ENCODE measurements around the gene PPA1.
"Not testable (repeated sequence)": the region's sequence is repeated elsewhere in the genome, so short reads cannot be mapped to it uniquely, and the experiment has no call there.

The PPA1 gene

DNA sequence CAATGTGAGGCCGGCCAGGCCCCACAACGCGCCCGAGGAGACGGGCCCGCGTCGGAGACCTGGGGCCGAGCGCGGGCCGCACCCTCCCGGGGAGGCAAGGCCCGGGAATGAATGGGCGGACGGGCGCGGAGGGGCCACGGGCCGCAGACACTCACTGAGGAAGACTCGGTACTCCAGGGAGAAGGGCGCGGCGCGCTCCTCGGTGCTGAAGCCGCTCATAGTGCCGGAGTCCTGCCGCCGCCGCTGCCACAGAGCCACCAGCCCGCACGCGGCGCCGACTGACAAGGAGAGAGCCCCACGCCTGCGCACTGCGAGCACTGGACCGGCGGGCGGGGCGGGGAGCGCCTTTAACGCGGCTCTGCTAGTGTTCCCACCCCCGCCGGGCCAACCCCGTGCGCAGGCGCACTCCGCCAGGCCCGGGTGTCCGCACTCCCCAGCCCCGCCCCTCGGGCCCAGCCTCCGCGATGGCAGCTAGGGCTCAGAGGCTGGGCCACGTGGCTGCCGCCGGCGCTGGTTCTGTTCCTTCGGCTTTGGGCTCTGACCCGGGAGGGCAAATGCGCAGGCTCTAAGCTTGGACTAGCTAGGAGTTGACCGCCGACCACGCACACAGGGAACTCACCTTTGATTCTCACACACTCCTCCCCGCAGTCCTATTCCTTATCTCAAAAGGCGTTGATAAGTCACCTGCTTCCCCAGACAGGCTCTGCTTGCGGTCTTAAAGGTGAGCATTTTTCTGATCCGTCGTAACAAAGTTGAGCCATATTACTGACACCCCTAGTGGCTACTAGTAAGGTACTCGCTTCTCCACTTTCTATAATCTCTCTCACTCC, at the start of gene PPA1:
Gene PPA1, minus strand, starts transcription at position 321 of the 830 bp plus-strand sequence. Its CDS starts 102 bp downstream, at position 219.
- peak; percentile 89 to 91 for DNase-seq

DNA sequence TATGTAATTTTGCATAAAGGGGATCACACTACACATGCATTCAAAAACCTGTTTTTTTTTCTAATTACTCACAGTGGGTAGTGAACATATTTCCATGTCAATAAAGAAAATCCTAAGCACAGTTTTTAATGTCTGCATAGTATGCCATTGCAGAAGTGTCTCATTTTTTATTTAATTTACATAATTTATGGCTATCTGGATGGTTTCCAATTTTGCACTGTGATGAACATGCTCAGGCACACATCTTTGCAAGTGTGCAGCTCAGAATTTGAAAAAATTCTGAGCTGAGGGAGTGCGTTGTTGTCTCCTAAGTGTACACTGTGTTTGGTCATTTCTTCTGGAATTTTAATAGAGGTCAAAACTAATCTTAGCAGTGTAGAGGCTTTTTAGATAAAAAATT, 48.4 kb upstream of the PPA1 start:
- no peak for DNase-seq

- DNase-seq: no peak
Measured at GRCh38 chr10:70280099-70280498, 46.9 kb upstream of the PPA1 start.

- peak; percentile 13 to 26 for DNase-seq
Measured at GRCh38 chr10:70277396-70278030, 44.3 kb upstream of the PPA1 start.

DNA sequence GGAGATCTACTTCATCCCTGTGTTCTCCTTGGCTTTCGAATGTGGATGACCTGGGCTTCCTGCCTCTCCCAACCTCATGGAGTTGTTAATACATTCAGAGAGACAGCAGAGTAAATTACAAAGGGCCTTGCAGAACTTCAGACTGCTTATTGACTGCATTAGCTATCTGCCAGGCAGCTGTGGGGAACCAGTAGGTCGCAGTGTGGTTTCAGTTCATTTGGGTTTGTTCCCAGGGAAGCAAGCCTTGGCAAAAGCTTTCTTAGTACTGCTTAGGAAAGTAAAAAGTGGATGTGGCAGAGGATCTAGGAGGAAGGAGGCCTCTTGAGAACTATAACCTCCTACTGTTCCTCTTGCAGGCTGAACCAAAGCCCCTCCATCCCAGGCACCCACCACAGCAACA, 41.4 kb upstream of the PPA1 start:
- no peak for DNase-seq

DNA sequence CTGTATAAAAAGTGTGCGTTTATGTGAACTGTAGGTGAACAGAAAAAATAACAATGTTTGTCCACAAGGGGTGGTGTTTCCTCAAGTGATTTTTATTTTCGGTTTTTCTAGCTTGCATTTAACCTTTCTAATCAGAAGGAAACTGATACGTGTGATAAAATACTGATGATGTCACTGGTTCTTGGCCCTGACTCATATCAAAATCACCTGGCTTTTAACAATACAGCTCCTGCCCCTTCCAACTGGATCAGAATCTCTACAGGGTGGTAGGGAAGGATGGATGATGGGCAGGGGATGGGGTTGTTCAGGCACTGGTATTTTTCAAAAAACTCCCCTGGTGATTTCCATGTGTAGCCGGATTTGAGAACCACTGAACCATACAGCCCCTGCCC, 39.7 kb upstream of the PPA1 start:
- no peak for DNase-seq

DNA sequence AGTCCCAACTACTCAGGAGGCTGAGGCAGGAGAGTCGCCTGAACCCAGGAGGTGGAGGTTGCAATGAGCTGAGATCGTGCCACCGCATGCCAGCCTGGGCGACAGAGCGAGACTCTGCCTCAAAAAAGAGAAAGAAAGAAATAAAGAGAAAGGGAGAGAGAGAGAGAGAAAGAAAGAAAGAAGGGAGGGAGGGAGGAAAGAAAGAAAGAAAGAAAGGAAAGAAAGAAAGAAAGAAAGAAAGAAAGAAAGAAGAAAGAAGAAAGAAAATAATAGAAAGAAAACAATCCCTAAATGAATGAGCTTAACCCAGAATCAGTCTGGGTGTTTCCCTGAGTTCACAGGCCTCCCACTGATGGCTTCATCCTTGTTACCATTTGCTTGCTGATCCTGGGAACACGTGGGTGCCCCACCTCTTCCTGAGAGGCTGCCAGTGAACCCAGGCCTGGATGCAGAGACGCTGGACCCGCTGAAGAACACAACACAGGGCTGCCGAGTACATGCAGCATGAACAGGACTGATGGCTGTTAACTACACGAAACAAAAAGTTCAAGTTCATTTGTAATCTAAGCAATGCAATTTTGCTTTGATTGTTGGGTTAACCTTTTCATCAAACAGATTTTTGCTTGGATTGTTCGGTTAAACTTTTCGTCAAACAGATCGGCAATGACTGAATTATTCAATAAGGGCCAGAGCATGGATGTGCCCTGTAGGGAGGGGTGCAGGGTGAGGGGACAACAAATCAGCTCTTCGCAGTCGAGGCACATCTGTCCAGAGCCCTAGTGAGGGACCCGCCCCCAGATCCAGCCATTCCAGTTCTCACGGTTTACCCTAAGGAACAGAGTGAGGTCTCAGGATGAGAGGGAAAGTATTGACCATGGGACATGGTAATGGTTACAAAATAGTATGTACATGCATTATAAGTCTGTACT, 39.0 kb upstream of the PPA1 start:
- DNase-seq: no peak

DNA sequence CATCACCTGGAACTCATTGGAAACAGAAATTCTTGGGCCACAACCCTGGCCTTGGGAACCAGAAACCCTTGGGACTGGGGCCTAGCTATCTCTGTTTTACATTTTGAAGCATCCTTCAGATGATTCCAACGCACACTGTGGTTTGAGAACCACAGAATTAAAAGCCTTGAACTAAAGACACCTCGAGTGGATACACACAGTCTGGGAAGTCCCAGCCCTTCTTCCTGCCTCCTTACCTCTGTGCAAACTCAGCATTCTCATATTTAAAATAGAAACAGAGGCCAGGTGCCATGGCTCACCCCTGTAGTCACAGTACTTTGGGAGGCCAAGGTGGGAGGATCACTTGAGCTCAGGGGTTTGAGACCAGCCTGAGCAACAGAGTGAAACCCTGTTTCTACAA, 37.7 kb upstream of the PPA1 start:
- DNase-seq: no peak

DNA sequence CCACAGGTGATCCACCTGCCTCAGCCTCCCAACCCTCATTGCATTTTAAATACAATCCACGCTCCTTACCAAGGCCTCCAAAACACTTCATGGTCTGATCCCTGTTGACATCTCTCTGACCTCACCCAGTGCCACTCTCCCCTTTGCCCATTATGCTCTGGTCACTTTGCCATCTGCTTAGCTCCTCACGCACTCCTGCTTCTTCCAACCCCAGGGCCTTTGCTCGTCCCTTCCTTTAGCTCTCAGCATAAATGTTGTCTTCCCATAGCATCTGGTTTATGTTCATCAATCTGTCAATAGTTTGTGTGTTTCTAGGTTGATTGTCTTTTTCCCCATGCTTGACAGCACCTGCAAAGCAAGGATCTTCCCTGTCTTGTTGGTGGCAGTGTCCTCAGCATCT, 36.5 kb upstream of the PPA1 start:
- no peak for DNase-seq

GRCh38 chr10:70268376-70268775, 35.1 kb upstream of the PPA1 start:
- no peak for DNase-seq

DNA sequence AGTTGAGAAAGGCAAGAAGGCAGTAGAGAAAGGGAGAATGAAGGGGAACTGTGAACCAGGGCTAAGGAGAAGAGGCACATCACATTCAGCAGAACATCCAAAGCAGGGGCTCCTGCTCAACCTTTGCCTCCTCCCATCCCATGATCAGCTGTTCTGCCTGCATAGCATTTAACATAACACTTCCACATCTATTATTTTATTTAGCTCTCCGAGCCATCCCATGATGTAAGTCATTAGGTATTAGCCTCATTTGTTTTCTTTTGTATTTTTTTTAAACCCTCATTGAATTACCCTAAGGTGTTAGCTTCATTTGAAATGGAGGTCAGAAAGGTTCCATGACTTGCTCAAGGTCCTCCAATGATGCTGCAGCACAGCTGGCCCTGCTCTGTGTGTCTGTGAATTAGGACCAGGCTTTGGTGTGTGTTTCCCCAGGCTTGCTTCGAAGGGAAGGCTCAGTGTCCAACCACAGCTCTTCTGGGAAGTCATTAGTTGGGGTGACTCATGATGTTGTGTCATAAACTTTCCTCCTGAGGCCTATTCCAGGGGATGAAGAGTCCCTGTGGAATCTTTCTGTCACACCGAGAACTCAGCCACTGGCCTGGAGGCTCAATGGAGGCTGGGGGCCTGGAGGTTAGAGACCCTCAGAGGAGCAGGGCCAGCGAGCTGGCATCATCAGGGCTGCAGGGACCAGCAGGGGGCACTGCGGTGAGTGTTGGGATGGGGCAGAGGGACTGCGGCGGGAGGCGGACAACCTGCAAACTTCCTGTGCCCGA, 34.1 kb upstream of the PPA1 start:
- no peak for DNase-seq

GRCh38 chr10:70266701-70267100, 33.5 kb upstream of the PPA1 start:
- no peak for DNase-seq

- no peak for DNase-seq
Measured at GRCh38 chr10:70266056-70266455, 32.8 kb upstream of the PPA1 start.

DNA sequence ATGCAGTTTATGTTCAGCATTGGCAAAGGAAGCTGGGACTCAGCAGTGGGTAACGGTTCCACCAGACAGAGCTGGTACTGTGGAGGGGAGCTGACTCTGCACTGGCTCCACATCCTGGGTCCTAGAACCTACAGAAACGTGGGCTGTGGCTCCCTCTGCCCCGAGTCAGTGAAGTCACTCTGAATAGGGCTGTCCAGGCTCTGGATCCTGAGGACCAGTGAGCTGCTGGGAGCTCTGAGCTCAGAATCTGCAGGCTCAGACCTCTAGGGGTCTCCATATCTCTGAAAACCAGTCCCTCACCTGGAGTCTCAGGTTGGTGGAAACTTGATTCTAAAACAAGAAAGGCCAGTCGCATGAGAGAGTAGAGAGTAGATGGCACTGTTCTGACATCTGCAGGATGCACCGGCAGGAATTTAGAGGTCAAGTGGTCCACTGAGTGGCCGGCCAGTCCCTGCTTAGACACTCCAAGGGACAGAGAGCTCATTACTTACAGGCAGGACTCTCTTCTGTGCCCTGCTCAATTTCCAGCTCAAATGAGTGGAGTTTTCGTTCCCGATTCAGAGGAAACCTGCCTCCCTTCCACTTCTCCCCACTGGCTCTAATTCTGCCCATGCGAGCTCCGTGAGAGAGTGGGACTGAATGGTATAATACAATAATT, 31.9 kb upstream of the PPA1 start:
- DNase-seq: no peak

DNA sequence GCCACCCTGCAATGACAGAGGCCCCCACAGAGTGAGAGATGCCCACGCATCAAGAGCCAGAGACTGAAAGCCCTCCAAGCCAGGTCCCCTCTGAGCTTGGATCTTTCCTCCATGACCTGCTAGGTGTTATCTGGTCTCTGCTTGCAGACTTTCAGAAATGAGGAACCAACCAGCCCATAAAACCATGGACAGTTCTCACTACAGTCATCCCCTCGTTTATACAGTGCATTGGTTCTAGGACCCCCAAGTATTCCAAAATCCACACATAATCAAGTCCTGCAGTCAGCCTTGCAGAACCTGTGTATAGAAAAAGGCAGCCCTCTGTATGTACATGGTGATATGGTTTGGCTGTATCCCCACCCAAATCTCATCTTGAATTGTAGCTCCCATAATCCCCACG, 27.5 kb upstream of the PPA1 start:
- DNase-seq: no peak

DNA sequence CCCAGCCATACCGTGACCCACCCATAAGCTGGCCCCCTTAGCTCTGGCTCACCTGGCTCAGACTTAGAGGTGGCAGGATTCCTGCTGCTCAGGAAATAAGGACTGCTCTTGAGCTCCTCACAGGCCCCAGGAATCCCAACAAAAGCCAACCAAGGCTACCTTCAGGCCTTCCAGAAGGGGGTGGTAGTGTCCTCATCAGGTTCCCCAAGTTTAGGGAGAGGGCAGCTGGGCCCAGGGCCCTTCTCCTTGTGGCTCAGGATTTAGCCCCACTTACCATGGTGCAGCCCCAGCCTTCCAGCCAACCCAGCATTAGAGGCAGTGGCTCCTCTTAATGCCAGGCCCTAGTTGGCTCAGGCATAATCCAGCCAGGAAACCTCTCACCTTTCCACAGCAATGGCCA, 27.0 kb upstream of the PPA1 start:
- DNase-seq: no peak

DNA sequence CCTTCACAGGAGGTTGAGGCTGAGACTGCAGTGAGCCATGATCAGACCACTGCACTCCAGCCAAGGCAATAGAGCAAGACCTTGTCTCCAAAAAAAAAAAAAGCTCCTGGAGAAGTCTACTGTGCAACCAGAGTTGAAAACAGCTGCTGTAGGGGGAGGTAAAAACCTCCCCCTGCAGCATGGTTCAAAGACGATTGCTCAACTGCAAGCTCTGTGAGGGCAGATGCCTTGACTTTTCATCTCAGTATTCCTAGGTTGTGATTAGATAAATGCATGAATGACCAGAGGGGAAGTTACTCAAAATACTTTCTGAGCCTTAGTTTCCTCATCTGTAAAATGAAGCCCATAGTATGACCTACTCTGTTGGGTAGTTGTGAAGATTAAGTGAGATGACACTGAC, 25.0 kb upstream of the PPA1 start:
- DNase-seq: no peak

- DNase-seq: not testable (repeated sequence)
Measured at GRCh38 chr10:70257816-70258215, 24.6 kb upstream of the PPA1 start.

DNA sequence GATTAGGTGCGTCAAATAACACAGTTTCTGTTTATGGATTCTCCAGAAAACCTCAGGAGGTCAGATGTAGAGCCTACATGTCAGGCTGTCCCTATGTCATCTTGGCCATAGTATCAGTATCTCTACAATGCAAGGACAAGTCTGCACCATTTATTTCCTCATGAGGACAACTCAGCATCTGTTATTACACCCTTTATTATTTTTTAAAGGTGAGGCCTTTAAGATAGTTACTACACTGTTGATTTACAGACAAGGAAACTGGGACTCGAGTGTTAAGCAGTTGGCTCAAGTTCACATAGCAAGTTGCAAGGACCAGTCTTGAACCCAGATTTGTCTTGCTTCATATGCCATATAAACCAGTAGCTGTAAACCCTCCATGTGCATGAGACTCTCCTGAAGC, 23.2 kb upstream of the PPA1 start:
- DNase-seq: no peak

DNA sequence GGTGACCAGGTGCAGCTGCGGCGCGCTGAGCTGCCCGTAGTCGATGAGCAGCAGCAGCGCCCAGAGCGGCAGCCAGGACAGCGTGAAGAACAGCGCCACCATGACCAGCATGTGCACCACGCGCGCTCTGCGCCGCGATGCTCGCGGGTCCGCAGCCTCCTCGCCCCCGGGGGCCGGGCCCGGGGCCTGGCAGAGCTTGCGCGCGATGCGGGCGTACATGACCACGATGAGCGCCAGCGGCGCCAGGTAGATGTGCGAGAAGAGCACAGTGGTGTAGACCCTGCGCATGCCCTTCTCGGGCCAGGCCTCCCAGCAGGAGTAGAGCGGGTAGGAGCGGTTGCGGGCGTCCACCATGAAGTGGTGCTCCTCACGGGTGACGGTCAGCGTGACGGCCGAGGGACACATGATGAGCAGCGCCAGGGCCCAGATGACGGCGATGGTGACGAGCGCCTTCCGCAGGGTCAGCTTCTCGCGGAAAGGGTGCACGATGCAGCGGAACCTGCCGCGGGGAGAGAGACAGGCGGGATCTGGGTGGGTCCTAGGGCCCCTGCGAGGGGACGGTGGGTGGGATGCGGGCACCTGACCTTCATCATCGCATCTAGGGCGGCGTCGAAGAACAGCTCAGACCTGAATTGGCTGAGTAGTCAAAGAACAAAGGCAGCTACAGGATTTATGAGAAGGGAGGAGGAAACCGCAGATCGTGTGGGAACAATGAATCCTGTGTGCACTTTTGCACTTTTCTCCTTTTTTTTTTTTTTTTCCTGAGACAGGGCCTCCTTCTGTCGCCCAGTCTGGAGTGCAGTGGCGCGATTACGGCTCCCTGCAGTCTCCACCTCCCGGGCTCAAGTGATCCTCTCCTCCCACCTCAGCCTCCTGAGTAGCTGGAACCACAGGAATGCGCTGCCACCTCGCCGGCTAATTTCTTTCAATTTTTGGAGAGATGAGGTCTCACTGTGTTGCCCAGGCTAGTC, 22.4 kb upstream of the PPA1 start:
- no peak for DNase-seq

DNA sequence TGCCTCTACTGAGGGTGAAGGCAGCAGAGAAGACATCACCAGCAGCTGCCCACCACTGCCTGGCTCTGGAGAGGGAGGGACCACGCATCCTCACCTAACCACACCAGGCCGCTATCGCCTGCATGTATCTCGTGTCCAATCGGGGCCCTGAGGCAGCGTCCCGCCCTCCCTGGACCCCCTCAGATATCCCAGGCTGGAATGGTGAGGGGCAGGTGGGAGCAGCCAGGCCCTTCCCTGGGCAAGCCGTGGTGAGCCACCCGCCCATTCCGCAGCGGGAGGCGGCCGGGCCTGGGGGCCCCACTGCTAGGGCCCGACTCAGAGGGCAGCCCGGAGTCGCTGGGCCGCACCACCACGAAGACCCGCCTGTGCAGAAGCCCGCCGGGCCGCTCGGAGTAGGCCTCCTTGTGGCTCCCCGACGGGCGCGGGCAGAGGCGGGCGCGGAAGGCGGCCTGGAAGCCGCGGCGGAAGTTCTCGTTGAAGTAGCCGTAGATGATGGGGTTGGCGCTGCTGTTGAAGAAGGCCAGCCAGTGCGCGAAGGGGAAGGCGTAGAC, 21.6 kb upstream of the PPA1 start:
- DNase-seq: no peak

Data from cerebellar nuclear complex (tissue), 1 donor.